NCI-H2081 treated with DMSO at 0.1 percent for 48 hours (cell line): ENCODE data around the gene AQP6.
"Not testable (repeated sequence)": the region's sequence is repeated elsewhere in the genome, so short reads cannot be mapped to it uniquely, and the experiment has no call there.

Source experiments
- DNase-seq: peaks from one replicate; lab custom pipeline; 2025; lab: John Stamatoyannopoulos, UW

Gene AQP6

DNA sequence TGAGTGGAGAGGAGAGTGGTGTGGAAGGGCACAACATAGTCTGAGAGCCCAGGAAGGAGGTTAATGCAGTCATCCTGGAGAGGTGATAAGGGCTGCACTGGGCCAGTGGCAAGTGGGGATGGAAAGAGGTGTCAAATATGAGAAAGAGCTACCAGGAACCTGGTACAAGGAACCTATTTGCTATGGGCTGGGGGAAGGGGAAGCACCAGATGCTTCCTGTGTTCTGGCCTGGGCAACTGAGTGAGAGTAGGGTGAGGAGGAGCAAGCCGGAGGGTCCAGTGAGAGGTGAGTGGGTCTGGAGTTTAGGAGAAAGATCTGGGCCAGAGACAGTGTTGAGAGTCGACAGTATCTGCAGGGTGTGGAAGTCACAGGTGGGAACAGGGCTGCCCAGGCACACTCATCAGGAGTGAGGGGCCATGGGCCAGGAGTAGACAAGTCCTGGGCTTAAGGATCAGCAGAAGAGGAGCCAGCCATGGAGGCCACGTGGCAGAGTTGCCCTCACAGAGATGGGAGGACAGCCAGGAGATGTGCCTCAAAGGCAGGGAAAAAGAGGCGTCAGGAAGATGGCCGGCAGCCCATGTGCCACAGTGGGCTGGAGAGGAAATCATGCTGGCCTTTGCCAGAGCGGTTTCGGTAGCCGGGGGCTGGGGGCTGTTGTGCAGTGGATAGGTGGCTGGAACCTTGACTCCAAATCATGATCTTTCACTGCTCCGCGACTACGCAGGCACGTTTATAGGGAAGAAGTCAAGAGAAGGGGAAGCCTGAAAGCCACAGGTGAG is 2.9 kb upstream of the AQP6 start:
- no peak for DNase-seq

DNA sequence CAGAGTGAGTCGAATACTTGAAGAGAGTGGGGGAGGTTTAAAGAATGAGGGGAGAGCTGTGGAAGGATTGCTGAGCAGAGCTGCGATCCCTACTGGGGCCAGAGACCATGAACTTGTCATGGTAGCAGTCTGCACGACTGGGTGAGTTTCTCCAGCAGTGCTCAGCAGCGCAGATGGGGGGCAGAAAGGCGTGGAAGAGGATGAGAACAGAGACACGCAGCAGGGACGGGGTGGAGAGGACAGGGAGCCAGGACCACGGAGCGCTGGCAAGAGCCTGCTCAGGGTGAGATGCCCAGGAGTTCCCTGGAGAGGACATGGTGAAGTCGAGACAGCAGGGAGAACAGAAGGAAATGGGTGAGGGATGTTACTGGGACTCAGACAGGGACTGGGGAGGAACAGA is 2.1 kb upstream of the AQP6 start:
- DNase-seq: no peak

DNA sequence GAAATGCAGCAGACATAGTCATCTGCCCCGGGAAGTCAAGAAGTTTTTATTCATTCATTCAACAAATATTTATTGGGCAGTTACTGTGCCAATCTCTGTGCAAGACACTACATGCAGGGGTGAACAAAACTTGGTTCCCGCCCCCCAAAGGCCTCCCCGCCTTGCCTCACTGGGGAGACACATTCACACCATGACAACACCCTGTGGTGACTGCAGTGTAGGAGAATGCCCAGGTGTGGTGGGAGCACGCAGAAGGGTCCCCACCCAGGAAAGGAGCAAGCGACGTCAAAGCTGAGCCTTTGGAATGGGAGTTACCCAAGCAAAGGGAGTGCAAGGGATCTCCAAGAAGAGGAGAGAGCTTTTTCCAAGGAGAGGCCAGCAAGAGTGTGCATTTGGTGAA is 1.6 kb upstream of the AQP6 start:
- no peak for DNase-seq

DNA sequence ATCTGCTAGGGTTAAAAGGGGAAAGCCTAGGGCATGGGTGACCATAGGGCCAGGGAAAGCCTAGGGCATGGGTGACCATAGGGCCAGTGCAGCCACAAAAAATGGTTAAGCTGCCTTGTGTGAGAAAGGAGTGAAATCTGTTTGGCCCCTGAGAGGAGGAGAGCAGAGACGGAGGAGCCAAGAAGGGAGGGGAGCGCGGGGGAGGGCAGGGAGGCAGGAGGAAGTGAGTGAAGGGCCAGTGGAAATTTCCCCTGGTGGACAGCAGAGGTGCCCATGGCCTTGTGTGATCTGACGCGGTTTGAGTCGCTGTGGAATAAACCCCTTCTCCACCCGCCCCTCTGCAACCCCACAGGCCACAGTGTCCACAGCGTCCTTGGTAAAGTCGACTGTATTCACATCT is 618 bp upstream of the AQP6 start:
- no peak for DNase-seq

DNA sequence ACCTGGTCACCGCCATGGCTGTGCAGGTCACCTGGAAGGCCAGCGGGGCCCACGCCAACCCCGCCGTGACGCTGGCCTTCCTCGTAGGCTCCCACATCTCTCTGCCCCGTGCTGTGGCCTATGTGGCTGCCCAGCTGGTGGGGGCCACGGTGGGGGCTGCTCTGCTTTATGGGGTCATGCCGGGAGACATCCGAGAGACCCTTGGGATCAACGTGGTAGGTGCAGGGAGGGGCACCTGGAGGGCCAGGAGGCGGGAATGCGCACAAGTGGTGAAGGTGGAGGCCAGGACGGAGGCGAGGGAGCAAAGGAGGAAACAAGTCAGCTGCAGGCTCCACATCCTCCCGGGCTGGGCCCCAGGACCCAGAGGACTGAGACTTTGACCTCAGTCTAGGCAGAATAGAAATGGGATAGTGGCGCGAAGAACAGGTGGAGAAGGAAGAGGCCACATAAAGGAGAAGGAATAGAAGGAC is 649 bp downstream of the AQP6 start:
- no peak for DNase-seq

DNA sequence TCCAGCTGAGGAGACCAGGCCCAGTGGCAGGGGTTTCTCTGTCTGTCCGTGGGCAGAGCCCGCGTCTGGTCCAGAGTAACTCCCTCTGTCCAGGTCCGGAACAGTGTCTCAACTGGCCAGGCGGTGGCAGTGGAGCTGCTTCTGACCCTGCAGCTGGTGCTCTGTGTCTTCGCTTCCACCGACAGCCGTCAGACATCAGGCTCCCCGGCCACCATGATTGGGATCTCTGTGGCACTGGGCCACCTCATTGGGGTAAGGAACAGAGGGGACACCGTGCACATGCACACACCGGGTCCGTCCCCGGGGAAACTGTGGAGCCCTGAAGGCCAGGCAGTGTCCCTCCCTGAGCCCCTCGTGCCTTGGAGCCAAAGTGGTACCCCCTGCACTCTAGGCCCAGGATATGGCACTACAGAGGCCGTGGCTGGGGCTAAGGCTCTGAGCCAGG is 1.5 kb downstream of the AQP6 start:
- DNase-seq: no peak

DNA sequence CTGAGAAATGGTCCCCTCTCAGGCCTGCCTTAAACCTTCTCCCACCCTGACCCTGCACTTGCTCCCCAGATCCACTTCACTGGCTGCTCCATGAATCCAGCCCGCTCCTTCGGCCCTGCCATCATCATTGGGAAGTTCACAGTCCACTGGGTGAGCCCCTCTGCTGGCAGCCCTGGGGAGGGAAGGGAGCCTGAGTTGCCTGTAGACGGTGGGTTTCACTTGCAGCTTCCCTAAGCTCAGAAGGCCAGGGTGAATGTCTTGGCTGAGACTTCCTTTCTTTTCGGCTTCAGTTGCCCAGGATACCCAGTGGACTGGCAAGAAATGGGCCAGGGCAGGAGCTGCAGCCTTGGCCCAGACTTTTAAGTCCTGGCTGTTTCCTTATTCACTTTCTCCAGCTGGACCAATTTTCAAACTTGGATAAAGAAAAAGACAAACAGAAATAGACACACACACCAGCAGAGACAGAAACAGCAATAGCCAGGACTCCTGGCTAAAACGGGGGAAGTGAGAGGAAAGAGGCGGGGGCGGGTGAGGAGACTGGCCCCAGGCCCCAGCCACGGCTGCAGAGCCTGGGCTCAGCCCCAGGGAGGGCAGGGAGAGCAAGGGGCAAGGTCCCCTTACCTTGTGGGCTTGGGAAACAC is 2.0 kb downstream of the AQP6 start:
- DNase-seq: no peak

DNA sequence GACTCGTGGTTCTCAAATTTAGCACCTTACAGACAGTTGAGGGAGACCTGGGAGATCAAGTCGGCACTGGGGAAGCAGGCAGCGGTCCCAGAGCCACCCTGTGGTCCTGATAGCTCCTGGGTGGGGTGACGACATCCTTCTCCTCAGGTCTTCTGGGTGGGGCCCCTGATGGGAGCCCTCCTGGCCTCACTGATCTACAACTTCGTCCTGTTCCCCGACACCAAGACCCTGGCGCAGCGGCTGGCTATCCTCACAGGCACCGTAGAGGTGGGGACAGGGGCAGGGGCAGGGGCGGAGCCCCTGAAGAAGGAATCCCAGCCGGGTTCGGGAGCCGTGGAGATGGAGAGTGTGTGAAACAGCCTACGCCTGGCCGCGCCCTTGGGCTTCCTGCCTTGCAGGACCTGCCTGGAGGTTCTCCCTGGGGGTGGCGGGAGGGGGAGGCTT is 2.6 kb downstream of the AQP6 start:
- DNase-seq: no peak

DNA sequence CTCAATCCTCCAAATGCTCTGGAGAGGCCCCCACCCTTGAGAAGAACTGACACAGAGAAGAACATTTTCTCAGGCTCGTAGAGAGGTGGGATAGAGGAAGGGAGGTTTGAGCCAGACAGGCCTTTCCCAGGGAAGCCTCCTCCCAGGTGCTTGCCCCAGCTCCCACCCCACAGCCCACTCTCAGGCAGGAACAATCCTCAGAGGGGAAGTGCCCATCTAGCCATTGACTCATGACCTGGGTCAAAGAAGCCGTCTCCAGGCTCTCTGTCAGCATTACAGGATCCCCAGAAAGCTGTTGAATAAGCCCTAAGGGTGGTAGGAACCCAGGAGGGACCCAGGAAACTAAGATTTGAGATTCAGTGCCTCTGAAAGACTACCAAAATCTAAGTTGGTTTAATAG is 3.8 kb downstream of the AQP6 start:
- DNase-seq: no peak

DNA sequence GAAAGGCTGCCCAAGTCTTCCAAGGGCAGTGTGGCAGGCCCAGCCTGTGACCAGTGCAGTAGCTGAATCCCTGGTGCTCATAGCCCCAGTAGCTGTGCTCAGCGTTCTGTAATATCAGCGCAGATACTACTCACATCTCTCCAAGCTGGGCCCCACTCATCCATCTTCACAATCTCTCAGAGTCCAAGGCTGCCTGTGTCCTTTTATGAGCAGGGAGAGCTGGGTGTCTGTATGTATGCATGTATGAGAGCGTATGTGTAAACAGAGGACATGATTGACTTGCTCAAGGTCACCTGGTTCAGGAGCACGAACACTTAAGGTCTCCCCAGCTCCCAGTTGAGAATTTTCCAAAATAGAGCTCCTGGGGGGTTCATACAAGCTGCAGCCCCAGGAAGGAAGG is 5.4 kb downstream of the AQP6 start:
- no peak for DNase-seq

DNA sequence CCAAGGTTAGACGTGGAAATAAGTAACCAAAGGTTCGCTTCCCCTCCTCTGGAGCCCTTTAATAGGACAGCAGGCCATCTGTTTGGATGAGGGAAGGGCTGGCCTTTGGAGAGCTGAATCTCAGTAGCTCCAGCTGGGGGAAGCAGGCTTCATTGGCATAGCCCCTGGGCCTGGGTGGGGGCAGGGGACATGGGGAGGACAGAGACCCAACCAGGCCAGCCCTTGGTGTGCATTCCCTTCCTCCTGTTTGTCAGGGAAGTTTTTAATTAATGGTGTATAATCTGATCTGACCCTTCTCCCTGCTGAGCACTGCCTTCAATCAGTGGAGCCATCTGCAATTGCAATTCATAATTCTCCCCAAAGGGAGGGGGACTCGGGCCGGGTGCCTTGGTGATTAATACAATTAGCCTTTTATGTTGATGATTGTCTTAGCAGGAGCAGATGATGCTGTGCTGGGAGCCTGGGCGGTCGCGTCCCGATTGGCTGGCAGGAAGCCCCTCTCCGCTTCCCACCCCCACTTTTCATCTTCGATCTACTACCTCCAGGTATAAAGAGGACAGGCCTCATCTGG is 6.4 kb downstream of the AQP6 start:
- no peak for DNase-seq

DNA sequence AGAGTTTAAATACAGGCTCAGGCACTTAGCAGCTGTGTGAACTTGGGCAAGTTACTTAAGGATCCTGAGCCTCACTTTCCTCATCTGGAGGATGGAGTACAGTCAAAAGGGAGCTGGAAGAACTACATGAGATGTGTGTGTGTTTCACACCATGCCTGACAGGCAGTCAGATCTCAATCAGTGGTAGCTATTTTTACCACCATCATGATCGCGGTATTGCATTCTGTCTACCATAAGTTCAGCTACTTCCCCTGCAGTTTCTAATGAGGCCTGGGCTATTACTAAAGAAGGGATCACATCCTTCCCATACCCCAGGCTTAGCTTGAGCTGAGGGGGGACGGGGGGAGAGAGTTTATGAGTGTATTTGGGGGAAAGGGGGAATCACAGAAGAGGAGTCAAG is 7.0 kb downstream of the AQP6 start:
- DNase-seq: no peak

DNA sequence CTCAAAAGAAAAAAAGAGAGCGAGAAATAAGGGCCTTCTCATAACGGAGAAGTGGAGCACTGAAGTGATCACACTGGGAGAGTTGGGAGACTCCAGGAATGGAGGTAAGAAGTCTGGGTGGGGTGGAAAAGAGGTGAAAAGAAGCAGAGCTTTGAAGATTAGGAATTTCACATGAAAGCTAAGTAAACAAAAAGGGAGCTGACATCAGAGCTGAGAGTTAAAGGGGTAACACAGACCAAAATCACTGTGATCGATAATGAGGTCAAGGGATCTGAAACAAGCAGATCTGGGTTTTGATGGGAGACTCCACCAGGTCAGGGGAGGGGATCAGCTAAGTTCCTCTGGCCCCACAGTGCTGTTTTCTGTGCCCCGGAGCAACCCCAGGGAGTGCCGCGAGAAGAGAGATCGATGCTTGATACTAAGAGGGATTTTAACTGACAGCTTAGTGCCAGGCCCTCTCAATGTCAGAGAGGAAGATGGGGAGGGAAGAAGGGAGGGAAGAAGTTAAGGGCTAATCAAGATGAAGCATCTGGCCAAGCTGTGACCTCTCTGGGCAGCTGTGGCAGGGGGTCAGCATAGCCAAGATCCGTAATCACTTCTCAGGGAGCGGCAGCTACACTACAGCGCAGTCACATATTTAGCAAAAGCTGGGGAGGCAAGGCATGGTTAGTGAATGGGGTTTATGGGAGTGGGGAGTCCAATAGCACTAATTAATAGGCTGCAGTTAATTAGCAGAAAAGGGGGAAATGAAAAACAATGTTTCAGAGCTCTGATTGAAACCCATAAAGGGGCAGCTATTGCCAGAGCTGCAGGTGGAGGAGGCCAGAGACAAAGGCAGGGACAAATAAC is 8.0 kb downstream of the AQP6 start:
- DNase-seq: no peak

DNA sequence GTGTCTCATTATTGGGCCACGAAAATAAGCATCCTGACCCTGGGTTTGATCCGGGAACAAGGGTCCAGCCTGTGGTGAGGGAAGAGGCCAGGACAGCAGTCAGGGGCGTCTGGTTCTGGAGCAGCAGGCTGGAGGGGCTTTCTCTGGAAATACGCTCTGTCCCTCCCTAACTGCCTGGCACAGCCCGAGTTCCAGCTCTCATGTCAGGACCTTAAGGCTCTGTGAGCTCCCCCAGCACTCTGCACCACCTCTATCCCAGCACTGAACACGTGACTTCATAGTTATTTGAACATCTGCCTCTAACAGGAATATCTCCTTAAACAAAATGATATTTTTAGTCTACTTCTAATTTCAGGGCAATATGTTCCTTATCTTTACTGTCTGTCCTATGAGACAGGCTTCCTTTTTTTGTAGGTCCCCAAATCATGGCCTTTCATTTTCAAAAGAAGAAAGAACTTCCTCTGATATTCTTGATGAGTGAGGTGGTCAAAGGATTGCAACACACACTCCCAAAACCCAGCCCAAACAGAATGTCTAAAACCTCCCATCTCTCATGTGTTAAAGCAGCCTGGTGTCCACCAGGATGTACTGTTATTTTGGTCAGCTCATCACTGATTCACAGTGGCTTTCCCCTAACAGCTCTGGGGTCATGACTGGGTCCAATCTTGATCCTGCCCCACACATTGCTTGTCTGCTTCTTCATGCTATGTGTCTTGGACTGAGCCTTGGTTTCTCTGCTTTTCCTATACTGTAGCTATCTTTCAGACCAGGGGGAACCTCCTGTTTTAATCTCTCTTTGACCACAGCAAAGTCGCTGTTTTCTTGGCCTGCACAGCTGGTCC is 9.7 kb downstream of the AQP6 start:
- DNase-seq: no peak

DNA sequence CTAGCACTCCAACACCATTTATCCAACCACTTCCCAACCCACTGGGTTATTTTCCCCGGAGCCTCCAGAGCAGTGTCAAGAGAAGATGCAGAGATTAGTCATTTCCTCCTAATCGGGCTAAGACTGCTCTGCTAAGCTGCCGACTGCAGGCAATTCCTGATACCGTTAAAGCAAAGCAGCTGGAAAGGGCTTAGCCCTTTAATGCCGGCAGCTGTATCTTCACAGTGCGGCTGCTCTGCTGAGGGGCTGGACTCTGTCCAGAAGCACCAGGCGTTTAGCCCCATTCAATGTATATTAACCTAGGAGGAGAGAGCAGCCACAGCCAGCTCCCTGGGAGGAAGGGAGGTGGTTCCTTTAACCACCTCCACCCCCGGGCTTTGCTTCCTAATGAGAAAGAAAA is 11.1 kb downstream of the AQP6 start:
- DNase-seq: no peak

DNA sequence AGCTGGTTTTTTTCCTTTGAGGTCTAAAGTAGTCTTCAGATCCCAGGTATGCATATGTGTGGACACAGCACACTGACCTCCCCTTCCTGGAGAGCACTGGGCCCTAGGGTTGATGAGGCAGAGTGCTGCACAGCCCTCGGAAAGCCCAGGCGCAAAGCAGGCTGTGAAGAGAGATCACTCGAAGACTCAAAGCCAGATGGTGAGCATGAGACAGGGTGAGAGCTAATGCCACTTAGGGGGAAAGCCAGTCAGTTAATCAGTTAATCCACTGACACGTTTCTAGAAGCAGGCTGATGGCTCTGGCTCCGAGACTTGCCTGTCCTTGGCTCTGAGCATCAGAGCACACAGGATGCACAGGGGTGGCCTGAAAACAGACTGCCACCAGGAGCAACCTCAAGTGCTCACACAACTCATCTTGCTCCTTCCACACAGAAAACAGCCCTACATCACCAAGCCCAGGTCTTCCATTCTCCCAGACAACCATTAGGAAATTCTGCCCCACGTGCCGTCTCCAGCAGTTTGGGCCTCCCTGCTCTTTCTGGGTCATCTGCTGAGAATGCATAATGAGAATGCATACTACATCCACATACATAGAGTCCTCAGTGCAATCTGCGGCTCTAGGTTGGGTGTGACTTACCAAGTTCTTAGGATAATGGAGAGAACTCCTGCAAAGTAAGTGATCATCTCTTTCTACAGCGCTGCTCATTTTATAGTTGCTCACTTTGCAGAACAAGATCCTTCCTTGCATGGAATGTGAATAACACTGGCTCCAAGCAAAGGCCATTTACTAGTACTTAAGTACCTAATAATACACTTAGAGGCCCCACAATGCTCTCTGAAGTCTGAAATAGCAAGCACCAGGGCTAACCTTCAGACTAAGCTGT is 12.0 kb downstream of the AQP6 start:
- no peak for DNase-seq

DNA sequence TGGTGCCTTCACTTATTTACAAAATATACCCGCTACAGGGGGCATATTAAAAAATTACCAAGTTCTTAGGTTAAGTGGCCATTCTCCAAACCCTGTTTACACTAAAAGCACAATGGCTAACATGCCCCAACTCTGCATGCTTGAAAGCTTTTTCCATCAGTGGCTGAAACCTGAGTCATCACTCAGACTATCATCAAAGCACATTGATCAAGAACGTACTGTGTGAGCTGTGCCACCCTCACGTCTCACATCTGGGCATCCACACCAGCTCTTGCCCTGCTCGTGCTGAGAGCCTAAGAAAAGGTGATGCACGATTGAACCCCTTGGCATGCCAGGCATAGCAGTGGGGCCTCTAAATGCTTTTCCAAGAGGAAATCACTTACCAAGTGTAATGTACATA is 13.2 kb downstream of the AQP6 start:
- DNase-seq: no peak

DNA sequence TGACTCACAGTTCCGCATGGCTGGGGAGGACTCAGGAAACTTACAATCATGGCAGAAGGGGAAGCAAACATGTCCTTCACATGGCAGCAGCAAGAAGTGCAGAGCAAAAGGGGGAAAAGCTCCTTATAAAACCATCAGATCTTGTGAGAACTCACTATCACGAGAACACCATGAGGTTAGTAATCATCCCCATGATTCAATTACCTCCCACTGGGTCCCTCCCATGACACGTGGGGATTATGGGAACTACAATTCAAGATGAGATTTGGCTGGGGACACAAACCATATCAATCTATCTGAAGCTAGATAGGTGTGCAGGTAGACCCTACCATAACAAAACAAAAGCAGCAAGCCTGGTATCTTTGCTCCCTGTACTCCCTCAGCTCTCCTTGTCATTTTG is 13.7 kb downstream of the AQP6 start:
- not testable (repeated sequence) for DNase-seq

DNA sequence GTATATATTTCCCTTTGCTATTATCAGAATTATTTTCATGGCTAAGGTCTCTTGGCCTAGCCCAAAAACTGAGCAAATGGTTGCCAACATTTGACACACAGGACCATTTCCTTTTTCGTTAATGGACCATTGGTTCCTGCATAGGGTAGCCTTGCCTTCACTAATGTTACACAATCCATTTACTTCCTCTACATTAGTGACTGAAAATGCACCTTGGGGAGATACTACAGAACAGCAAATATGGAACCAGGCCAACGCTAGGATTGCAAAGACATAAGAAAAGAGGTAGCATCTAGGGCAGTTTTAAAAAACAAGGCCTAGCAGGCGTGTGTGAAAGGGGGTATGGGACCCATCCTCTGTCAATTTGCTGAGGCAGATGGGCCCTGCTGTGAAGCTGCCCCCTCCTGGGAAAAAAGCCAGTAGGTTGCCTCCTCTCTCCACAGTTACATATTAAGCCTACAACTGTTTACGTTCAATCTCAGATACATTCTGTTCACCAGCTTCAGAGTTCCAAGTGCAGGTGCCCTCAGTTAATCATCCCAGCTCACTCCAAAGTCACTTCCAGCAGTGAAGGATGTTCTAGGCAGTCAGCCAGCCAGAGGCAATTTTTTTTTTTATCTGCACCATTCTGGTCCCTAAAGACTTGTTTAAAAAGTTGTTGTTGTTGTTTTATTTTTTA is 15.0 kb downstream of the AQP6 start:
- DNase-seq: peak; percentile 50

DNA sequence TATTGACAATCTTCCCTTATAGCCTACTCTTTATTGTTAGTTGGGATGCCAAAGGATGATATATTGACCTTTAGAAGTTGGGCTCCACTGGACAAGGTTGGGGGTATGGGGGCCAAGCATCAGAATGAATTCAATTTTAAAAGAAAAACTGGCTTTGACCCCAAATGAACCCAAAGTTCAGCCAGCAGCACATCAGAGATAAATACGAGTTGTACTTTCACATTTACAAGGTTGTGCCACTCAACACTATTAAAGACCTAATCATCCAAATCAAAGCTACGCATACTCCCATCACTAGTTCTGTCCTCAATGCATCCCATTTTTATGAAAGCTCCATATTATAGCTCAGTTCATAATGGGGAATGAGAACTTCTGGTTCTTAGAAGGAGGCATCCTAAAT is 16.7 kb downstream of the AQP6 start:
- DNase-seq: not testable (repeated sequence)
